Activated CD4-positive, CD25-positive, alpha-beta regulatory T cell treated with anti-CD3 and anti-CD28 coated beads, Interleukin-2, amount 50 U/mL, for 72 hours (primary cell): ENCODE data around the gene PGA4.
"Not testable (repeated sequence)": the region's sequence is repeated elsewhere in the genome, so short reads cannot be mapped to it uniquely, and the experiment has no call there.

ENCODE experiments used
- DNase-seq: peaks from one replicate; pipeline ENCODE4 v3.0.0; 2021

The PGA4 gene

DNA sequence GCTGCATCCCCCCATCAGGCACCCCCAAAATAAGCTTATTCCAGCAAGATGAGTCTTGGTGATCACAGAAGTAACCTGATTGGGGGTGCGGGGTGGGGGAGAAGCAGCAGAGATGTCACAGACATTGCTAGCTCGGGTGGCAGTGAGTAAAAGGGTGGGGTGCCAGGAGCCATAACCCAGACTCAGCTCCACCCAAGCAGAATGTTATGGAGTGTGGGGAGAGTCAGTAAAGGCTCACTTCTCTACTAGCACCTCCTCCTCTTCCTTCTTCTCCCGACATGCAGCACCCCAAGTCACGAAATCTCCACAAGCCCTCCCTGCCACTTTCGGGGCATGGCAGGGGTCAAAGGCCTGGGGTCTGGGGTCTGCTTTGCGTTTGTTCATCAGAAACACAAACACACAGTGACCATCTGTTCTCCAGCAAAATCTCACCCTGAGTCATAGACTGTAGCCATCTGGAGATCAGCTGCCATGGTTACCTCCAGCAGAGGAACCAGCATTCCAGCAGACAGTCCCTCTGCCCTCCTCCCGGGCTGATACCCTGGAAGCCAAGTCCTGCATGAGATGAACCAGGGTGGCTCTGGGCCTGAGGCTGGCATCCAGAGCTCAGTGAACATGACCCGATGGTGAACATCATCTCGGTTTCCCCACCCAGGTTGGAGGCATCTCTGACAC, 14.4 kb upstream of the PGA4 start:
- not testable (repeated sequence) for DNase-seq

DNA sequence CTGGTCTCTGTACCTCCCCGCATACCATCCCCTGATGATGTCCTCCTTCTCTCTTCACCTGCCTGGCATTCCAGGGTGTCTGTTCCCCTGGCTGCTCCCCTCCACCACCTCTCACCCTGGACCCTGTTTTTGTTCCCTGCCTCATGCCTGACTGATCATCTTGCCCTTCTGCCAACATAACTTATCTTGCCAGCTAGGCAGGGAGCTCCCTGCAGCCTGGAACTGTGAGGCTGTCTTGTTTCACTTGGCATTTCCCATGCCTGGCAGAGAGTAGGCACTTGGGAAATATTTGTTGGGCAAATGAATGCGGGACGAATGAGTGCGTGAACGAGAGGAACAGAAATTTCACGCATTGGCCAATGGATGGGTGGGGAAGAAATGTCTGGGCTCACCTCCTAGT, 11.5 kb upstream of the PGA4 start:
- not testable (repeated sequence) for DNase-seq

DNA sequence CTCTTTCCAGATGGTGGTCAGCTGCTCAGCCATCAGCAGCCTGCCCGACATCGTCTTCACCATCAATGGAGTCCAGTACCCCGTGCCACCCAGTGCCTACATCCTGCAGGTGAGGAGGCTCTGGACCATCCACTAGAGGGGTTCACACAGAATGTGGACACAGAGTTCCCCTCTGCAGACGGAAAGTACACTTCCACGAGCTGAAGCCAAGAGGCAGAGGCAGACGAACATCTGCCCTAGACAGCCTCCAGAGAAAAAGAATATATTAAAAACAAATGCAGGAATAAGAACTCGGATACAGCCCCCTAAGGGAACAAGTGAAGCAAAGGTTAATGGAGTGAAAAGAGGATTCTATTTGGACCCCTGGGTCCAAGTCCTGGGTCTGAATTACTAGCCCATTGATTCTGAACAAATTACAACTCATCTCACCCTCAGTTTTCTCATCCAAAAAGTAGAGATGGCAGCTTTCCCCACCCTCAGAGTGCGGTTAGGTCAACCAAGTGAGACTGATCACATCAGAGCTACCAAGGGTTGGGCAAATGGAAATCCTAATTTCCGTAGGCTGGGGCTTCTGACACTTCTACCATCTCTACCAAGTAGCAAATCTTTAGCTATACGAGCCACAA, 10.7 kb upstream of the PGA4 start:
- not testable (repeated sequence) for DNase-seq

DNA sequence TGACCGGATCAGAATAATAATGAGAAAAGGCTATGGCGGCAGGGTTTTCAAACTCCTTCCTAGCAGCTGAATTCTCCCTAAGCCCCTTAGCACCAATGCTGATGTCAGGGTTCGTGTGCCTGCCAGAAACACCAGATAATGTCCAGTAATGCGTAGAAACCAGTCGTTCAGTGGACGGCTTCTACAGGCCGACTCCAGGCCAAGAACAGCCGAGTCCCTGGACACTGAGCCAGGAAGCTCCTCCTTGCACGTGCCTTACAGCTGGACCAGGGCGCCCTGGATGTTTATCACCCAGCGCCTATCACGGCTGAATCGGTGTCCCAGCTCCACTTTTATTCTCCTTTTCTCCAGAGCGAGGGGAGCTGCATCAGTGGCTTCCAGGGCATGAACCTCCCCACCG, 9.9 kb upstream of the PGA4 start:
- not testable (repeated sequence) for DNase-seq

DNA sequence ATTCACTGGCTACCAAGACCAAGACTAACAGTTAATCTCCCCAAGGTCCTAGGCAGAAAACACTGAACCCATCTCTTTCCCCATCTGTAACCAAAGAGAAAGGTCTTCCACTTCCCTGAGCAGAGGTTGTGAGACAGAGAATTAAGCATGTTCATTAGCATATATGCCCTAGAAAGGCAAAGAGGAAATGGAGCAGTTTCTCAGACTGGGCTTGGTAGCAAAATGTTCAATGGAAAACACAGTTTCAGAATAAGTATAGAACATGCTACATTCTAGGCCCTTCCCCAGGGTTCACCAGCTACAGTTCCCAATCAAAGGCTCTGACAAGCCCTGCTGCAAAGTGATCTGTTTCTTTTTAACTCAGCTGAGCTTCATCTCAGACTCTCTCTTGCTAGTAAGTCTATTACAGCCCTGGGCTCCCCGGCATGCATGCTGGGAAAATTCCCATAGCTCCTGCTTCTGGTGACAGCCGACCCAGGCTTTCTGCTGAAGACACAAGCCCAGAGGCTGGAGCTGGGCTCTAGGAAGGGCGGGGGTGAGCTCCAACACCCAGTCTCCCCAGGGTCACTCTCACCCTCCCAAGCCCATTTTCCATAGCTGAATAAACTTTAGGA, 8.3 kb upstream of the PGA4 start:
- DNase-seq: not testable (repeated sequence)

DNA sequence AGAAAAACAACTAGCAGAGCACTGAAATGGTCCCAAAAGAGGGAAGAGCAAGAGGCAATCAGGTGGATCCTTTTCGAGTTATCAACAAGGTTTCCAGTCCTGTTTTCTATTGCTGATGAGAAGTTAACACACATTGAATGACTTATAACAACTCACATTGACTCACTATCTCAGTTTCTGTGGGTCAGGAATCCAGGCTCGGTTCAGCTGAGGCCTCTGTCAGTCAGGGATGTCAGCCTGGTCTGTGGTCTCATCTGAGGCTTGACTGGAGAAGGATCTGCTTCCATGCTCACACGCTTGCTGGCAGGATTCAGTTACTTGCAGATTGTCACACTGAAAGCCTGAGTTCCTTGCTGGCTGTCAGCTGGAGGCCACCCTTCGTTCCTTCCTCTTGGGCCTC, 3.8 kb upstream of the PGA4 start:
- not testable (repeated sequence) for DNase-seq

DNA sequence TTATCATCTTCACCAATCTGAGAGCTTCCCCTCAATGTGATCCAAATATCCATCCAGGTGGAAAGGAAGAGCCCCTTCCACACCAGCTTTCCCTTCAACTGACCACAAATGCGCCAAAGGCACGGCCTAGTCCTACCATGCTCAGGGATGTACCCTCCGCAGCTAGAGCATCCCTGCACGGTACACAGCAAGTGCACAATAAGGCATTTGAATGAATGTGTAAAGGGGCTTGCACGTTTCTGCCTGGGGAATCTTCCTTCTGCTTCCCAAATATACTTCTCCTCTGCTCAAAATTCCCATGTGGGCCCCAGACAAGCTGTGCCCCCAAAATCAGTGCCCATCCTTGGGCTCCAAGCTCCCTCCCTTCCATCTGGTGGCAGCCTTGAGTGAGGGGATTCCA, 3.1 kb upstream of the PGA4 start:
- DNase-seq: not testable (repeated sequence)

DNA sequence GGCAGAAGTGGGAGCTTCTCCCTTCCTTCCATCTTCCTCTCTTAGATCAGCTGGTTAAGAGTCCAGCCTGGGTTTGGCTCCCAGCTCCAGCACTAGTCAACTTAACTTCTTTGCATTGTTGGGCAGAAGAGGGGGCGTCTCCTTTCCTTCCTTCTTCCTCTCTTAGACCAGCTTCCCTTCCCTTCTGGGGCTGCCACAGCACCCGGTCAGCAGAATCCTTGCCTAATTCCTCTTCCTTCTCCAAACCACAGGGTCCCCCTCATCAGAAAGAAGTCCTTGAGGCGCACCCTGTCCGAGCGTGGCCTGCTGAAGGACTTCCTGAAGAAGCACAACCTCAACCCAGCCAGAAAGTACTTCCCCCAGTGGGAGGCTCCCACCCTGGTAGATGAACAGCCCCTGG, 545 bp downstream of the PGA4 start:
- DNase-seq: not testable (repeated sequence)

DNA sequence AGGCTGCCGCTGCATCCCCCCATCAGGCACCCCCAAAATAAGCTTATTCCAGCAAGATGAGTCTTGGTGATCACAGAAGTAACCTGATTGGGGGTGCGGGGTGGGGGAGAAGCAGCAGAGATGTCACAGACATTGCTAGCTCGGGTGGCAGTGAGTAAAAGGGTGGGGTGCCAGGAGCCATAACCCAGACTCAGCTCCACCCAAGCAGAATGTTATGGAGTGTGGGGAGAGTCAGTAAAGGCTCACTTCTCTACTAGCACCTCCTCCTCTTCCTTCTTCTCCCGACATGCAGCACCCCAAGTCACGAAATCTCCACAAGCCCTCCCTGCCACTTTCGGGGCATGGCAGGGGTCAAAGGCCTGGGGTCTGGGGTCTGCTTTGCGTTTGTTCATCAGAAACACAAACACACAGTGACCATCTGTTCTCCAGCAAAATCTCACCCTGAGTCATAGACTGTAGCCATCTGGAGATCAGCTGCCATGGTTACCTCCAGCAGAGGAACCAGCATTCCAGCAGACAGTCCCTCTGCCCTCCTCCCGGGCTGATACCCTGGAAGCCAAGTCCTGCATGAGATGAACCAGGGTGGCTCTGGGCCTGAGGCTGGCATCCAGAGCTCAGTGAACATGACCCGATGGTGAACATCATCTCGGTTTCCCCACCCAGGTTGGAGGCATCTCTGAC, 4.5 kb downstream of the PGA4 start:
- DNase-seq: not testable (repeated sequence)

DNA sequence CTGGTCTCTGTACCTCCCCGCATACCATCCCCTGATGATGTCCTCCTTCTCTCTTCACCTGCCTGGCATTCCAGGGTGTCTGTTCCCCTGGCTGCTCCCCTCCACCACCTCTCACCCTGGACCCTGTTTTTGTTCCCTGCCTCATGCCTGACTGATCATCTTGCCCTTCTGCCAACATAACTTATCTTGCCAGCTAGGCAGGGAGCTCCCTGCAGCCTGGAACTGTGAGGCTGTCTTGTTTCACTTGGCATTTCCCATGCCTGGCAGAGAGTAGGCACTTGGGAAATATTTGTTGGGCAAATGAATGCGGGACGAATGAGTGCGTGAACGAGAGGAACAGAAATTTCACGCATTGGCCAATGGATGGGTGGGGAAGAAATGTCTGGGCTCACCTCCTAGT, 7.3 kb downstream of the PGA4 start:
- DNase-seq: not testable (repeated sequence)

DNA sequence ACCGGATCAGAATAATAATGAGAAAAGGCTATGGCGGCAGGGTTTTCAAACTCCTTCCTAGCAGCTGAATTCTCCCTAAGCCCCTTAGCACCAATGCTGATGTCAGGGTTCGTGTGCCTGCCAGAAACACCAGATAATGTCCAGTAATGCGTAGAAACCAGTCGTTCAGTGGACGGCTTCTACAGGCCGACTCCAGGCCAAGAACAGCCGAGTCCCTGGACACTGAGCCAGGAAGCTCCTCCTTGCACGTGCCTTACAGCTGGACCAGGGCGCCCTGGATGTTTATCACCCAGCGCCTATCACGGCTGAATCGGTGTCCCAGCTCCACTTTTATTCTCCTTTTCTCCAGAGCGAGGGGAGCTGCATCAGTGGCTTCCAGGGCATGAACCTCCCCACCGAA, 8.9 kb downstream of the PGA4 start:
- not testable (repeated sequence) for DNase-seq

DNA sequence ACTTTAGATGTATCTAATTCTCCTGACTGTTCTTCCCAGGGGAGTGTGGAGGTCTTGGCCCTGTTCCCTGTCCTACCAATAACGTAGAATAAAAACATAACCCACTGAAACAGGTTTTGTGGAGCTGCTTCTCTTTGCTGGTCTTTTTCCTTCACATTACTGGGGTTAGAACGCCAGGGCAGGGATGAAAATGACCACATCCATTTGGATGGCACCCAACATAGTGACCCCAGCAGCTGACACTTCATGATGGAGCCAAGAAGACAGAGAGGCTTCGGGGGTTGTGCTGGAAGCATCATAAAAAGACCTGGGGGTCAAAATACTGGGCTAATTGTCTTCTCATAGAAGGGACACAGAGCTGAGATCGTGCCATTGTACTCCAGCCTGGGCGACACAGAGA, 9.4 kb downstream of the PGA4 start:
- DNase-seq: not testable (repeated sequence)

DNA sequence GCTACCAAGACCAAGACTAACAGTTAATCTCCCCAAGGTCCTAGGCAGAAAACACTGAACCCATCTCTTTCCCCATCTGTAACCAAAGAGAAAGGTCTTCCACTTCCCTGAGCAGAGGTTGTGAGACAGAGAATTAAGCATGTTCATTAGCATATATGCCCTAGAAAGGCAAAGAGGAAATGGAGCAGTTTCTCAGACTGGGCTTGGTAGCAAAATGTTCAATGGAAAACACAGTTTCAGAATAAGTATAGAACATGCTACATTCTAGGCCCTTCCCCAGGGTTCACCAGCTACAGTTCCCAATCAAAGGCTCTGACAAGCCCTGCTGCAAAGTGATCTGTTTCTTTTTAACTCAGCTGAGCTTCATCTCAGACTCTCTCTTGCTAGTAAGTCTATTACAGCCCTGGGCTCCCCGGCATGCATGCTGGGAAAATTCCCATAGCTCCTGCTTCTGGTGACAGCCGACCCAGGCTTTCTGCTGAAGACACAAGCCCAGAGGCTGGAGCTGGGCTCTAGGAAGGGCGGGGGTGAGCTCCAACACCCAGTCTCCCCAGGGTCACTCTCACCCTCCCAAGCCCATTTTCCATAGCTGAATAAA, 10.5 kb downstream of the PGA4 start:
- not testable (repeated sequence) for DNase-seq

DNA sequence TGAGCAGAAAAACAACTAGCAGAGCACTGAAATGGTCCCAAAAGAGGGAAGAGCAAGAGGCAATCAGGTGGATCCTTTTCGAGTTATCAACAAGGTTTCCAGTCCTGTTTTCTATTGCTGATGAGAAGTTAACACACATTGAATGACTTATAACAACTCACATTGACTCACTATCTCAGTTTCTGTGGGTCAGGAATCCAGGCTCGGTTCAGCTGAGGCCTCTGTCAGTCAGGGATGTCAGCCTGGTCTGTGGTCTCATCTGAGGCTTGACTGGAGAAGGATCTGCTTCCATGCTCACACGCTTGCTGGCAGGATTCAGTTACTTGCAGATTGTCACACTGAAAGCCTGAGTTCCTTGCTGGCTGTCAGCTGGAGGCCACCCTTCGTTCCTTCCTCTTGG, 15.0 kb downstream of the PGA4 start:
- DNase-seq: not testable (repeated sequence)

DNA sequence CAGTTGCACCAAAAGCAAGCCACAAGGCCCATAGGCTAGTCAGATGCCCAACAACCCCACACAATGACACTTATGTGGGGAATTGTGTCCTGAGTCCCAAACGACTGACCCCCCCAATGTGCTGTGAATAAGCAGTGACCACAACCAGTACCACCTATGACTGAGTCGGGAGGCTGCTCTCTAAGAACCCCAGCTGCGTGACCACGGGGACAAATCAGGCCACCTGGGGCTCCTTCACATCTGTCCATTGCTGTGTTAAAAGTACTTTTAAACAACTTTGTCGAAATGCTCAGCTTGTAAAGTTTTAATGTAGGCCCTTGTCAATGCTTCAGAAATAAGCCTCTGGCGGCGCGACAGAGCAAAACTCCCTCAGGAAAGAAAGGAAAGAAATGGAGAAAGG, 18.1 kb downstream of the PGA4 start:
- not testable (repeated sequence) for DNase-seq

DNA sequence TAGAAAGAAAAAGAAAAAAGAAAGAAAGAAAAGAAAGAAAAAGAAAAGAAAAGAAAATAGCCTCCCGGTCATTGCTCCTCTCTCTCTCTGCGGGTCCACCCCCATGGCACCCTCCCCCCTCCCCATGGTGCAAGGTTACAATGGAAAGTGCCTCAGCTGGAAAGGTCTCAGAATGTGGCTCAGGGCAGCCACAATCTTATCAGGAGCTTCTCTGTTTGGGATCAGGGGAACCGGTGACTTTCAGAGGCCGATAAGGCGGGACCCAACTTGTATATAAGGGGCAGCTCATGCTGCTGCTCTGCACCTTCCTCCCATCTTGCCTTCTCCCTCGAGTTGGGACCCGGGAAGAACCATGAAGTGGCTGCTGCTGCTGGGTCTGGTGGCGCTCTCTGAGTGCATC, 18.7 kb downstream of the PGA4 start, which contains the start of gene PGA5:
PGA5 (plus strand) TSS at position 301 of the 400 bp plus-strand sequence; CDS start at position 353, 52 bp downstream.
- DNase-seq: not testable (repeated sequence)

DNA sequence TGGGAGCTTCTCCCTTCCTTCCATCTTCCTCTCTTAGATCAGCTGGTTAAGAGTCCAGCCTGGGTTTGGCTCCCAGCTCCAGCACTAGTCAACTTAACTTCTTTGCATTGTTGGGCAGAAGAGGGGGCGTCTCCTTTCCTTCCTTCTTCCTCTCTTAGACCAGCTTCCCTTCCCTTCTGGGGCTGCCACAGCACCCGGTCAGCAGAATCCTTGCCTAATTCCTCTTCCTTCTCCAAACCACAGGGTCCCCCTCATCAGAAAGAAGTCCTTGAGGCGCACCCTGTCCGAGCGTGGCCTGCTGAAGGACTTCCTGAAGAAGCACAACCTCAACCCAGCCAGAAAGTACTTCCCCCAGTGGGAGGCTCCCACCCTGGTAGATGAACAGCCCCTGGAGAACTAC, 19.4 kb downstream of the PGA4 start:
- DNase-seq: not testable (repeated sequence)

DNA sequence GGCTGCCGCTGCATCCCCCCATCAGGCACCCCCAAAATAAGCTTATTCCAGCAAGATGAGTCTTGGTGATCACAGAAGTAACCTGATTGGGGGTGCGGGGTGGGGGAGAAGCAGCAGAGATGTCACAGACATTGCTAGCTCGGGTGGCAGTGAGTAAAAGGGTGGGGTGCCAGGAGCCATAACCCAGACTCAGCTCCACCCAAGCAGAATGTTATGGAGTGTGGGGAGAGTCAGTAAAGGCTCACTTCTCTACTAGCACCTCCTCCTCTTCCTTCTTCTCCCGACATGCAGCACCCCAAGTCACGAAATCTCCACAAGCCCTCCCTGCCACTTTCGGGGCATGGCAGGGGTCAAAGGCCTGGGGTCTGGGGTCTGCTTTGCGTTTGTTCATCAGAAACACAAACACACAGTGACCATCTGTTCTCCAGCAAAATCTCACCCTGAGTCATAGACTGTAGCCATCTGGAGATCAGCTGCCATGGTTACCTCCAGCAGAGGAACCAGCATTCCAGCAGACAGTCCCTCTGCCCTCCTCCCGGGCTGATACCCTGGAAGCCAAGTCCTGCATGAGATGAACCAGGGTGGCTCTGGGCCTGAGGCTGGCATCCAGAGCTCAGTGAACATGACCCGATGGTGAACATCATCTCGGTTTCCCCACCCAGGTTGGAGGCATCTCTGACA, 23.3 kb downstream of the PGA4 start:
- DNase-seq: not testable (repeated sequence)

DNA sequence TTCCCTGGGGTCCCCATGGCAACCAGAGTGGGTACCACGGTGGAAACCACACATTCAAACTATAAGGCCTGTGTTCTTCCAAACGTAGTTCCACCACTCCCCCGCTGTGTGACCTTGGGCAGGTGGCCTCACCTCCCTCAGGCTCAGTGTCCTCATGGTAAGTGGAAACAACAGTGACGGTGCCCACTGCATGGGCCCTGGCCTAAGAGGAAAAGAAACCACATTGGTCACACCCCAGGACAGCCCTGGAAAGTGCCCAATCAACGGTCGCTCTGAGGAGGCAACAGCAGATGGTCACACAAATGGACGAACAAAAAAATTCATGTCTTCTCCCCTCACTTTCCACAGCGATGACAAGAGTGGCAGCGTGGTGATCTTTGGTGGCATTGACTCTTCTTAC, 25.9 kb downstream of the PGA4 start:
- not testable (repeated sequence) for DNase-seq

DNA sequence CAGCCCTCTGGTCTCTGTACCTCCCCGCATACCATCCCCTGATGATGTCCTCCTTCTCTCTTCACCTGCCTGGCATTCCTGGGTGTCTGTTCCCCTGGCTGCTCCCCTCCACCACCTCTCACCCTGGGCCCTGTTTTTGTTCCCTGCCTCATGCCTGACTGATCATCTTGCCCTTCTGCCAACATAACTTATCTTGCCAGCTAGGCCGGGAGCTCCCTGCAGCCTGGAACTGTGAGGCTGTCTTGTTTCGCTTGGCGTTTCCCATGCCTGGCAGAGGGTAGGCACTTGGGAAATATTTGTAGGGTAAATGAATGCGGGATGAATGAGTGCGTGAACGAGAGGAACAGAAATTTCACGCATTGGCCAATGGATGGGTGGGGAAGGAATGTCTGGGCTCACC, 27.1 kb downstream of the PGA4 start:
- DNase-seq: not testable (repeated sequence)

DNA sequence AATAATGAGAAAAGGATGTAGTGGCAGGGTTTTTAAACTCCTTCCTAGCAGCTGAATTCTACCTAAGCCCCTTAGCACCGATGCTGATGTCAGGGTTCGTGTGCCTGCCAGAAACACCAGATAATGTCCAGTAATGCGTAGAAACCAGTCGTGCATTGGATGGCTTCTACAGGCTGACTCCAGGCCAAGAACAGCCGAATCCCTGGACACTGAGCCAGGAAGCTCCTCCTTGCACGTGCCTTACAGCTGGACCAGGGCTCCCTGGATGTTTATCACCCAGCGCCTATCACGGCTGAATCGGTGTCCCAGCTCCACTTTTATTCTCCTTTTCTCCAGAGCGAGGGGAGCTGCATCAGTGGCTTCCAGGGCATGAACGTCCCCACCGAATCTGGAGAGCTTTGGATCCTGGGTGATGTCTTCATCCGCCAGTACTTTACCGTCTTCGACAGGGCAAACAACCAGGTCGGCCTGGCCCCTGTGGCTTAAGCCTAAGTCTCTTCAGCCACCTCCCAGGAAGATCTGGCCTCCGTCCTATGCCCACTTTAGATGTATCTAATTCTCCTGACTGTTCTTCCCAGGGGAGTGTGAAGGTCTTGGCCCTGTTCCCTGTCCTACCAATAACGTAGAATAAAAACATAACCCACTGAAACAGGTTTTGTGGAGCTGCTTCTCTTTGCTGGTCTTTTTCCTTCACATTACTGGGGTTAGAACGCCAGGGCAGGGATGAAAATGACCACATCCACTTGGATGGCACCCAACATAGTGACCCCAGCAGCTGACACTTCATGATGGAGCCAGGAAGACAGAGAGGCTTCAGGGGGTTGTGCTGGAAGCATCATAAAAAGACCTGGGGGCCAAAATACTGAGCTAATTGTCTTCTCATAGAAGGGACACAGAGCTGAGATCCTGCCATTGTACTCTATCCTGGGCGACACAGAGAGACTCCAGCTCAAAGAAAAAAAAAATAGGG, 28.9 kb downstream of the PGA4 start:
- not testable (repeated sequence) for DNase-seq
